KBM-7 (cell line): ENCODE data around the gene DNAJB14.
"Not testable (repeated sequence)": the region's sequence is repeated elsewhere in the genome, so short reads cannot be mapped to it uniquely, and the experiment has no call there.

Source experiments
- DNase-seq: peaks from one replicate; pipeline ENCODE4 v3.0.0-alpha.2; 2015
- in situ Hi-C: fragments of 300-500 bp; cut with MboI; formaldehyde crosslinking; loops from 2 replicates; pipeline ENCODE4 v1.14.3; 2020; ENCODE audit warnings: low sequenced_read_pairs, low pct_unique_long_range_greater_than_20kb, mixed read lengths

The DNAJB14 gene

DNA sequence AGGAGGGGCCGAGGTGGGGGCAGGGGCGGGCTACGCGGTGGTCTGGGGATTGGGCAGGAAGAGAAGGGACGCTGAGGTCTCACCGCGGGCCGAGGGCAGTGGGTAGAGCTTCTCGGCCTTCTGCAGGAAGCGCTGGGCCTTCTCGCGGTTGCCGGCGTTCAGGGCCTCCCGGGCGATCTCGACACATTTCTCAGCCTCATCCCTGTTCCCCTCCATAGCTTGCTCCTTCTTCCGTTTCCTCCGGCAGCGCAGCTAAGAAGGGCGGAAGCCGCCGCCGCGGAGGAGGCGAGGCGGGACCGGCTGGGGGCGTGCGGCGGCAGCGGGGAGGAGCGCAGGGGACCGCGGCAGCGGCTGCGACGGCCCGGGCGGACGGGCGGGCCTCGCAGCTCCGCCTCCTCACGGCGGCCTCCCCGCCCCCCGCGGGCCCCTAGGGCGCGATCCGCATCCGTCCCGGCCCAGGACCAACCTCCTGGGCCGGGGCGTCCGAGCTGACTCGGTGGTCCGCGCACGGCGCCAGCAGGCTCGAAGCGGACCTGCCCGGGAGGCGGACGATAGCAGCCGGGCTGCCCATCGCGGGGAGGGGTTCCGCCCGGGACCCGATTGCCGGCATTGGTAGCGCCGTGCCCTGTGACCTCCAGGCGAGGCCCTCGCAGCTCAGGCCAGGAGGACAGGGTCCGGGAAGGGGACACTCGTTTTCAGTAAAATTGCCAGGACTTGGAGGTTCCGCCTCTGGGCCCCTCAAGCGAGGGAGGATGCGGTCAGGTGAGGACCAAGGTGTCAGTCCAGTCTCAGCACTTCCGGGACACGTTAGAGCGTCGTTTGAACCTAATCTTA is at the start of gene DNAJB14:
TSS of gene DNAJB14 (minus strand) at position 263 of the 834 bp plus-strand sequence. CDS start at position 216, 47 bp downstream.
- peak; percentile 86 for DNase-seq
- in situ Hi-C loops: no loop called here

DNA sequence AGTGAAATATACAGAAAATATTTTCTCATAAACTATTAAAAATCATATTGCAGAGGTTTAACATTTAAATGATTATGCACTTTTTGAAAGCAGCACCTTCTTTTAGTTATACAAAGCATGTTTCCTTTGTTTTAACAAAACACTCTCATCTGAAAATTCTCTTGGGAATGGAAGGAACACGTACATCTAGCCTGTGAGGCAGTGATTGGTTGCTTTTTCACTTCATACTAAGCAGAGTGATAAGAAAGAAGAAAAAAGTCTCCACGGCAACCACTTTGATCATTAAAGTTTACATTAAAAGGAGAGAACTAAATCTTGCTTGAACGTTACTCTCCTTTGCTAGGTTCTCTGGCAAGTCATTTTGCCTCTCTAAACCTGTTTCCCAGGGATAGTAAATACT is 45.3 kb upstream of the DNAJB14 start:
- in situ Hi-C loops: no loop called here
- DNase-seq: no peak

DNA sequence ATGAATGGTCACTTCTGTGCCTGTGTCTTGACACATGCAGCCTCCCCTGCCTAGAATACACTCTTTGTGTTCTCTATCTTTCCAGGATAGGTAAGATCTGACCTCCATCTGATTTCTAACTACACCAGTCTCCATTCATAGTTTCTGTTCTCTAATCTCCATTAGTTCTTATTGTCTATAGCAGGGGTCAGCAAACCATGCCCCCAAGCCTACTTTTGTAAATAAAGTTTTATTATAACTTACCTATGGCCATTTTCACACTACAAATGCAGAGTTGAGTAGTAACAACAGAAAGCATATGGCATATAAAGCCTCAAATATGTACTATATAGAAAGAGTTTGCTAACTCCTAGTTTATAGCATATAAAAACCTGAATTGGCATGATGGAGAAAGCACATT is 41.3 kb upstream of the DNAJB14 start:
- in situ Hi-C loops: no loop called here
- no peak for DNase-seq

DNA sequence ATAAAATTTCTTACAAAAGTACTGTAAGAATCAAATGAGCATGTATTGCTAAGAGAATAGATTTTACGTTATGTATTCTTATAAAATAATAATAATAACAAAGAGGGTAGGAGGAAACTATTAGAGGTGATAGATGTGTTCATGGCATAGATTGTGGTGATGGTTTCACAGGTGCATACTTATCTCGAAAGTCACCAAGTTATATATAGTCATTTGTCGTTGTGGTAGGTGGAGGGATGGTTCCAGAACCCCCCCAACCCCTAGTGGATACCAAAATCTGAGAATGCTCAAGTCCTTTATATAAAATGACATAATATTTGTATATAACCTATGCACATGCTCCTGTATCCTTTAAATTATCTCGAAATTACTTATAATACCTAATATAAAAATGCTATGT is 40.4 kb upstream of the DNAJB14 start:
- in situ Hi-C loops: no loop called here
- DNase-seq: no peak

DNA sequence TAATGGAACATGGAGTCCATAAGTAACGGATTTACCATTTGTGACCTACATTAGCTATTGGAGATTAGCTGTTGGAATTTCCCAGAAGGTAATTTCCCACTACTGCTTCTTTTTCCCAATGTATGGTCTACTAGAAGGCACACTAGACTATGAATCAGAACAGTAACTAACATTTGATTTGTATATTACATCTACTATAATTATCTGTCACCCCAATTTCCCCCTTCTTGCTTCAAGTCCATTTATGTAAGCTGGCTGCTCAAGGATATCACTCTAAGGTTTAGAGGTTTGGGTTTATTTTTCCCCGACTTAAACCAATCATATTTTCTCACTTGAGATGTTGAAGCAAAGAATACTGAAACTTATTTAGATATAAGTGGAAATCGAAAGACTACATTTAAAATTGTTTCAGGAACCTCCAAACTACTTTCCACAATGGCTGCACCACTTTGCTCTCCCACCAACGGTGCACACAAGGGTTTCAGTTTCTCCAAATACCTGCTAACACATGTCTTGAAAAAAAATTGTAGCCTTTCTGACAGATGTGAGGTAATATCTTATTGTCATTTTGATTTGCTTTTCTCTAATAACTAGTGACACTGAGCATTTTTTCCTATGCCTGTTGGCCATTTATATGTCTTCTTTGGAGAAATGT is 37.0 kb upstream of the DNAJB14 start:
- in situ Hi-C loops: no loop called here
- no peak for DNase-seq

DNA sequence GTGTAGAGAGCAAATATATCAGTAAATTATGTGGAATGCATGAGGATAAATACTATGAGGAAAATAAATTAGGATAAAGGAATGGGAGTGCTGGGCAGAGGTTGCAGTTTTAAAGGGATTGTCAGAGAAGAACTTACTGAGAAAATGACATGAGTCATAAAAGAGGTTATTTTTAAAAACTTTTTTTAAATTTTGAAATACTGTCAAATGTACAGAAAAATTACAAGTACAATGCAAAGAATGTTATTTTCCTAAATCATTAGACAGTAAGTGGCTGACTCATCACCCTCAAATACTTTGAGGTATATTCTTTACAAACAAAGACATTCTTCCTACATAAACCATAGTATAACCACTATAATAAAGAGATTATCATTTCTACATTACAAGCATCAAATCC is 33.5 kb upstream of the DNAJB14 start:
- in situ Hi-C loops: no loop called here
- DNase-seq: no peak

DNA sequence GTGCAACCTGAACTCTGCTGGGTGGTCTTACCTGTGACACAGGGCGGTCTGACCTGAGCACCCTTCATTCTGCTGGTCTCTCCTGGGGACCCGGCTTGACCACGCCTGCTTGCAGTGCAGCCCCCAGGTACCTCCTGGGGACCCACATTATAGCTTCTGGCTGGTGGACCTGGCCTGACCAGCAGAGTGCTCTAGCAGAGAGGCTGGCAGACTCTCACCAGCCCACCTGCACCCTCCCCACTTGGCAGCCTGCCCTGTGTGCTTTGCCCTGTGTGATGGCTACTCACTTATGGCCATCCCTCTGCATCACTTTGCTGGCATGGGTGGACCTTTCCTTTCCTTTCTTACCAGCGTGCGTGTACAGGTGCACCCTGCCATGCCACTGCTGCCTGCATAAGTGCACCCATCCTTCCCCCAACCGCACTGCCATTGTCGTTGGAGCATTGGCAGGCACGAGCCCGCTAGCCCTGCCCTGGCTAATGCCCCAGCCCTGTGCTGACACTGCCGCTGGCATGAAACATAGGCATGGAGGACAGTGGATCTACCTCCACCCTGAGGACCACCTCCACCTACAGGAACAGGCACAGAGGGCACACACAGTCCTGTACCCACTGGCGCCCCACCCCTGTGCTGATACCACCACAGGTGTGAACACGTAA is 25.2 kb upstream of the DNAJB14 start:
- DNase-seq: no peak
- in situ Hi-C loops: no loop called here

DNA sequence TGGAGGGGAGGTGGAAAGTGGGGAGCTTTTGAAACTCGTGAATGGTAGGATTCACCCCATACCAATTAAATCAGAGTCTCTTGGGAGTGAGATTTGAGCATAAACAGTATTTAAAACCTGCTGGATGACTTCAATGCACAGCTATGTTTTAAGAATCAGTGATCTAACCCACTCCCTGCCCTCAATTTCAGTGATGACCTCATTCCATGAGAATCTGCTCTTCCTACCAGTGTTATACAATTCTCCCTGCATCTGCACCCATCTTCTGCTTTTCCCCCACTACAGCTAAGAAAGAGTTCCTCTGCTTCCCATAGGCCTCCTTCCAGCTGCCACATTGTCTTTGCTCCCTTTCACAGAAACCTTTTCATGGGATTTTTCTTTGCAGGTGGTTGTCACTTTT is 21.9 kb upstream of the DNAJB14 start:
- in situ Hi-C loops: no loop called here
- no peak for DNase-seq

DNA sequence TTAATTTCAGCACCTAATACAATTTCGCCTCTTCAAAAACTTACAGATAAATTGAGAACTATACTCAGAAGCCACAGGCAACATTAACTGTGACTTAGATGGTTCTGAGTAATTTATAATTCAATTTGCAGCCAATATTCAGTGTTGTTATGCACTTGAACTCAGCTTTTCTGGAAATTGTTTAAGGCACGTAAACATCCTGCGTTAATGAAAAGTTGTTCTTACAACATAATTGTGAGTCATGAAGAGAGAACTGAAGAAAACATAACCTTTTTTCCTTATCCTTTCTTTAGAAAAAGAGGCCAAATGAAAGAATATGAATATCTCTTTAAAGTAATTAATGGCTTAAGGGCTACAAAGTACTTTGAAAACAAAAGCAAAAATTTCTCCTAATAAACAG is 20.3 kb upstream of the DNAJB14 start:
- in situ Hi-C loops: no loop called here
- no peak for DNase-seq

DNA sequence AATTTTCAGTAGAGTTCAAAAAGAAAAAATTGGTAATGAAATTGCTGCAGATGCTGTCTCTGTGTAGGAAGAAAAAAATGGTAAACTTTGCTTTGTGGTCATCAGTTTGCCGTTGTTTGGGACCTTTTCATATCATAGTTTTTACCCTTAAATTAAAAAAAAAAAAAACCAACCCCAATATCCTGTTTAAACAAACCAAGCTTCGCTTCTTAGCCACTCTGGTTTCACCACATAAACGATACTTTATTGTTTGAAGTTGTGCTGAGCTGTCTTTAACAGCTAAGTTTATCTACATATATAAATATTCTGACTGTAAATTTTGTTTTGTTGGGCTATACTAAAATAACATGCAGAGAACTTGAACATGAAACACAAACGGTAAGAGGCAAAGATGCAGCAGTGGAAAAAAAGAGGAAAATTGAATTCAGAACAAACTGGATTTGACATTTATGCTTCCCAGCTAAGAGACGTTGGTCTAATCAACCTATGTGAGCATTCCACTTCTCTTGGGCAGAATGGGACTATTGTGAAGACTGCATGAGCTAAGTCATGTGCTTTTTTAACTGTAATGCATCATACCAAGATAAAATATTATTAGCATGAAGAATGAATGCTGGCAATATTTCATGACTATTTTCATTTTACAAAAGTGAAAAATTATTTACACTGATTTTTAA is 19.4 kb upstream of the DNAJB14 start:
- DNase-seq: no peak
- in situ Hi-C loops: no loop called here

DNA sequence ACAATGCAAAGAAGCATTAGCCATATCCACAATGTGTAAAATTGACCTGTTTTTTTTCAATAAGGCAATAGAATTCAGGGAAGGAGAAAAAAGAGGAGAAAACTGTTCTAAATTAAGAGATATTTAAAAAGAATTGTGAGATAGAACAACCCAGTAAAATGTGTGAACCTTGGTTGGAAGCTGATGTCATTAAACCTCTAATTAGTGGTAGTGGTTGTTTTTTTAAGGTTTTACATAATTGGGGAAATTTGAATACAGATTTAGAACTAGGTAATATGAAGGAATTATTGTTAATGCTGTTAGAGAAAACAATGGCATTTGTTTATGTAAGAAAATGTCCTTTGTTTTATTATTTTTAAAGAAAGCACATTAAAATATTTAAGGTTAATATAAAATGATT is 18.8 kb upstream of the DNAJB14 start:
- in situ Hi-C loops: no loop called here
- DNase-seq: no peak

DNA sequence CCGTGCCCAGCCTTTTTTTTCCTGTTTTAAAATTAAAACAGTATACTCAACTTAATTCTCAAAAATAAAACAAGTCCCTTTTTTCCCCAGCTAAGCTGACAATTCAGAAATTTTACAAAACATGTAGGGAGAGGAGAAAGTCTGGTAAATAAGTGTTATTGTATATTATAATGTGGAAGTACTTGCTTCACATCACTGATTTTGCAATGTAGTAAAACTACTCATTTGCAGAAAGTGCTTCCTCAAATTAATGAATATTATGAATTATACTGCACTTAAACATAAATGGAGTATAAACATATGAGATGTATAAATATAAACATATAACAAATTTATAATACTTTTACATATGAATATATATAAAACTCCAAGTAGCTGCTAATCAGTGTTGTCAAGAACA is 15.3 kb upstream of the DNAJB14 start:
- no peak for DNase-seq
- in situ Hi-C loops: no loop called here

DNA sequence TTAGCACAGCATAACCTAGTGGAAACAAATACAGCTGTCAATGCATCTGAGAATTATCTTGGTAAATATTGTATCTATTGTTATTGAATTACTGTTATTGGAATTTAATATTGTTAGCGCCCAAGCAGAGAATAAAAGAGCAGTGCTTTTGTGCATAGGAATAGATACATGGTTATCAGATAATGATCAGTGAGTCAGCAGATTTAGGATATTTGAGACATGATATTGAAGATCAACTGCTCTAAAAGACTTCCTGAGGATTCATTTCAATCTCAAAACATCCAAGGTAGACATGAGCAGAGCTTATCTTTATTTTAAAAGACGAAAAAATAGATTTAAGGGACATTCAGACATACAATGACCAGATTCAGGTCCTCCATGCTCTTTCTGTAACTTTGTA is 14.2 kb upstream of the DNAJB14 start:
- no peak for DNase-seq
- in situ Hi-C loops: no loop called here

DNA sequence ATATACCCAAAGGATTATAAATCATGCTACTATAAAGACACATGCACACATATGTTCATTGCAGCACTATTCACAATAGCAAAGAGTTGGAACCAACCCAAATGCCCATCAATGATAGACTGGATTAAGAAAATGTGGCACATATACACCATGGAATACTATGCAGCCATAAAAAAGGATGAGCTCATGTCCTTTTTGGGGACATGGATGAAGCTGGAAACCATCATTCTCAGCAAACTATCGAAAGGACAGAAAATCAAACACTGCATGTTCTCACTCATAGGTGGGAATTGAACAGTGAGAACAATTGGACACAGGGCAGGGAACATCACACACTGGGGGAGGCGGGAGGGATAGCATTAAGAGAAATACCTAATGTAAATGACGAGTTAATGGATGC is 11.8 kb upstream of the DNAJB14 start:
- in situ Hi-C loops, DNase-seq: not testable (repeated sequence)

DNA sequence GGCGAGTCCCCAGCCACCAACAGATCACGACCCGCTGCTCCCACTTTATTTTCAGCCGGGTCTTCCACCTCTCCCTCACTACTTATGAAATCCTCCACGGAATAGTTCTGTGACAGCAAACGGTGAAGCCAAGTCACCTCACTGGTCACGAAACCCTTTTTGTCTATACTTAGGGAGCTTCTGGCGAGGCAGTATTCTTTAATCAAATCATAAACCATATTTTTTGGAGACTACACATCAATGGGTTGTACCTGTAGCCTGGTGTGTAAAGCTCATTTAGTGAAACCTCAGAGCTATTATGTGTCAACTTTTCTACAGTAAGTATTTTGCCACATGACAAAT is 4.5 kb upstream of the DNAJB14 start:
- DNase-seq: no peak
- in situ Hi-C loops: no loop called here

DNA sequence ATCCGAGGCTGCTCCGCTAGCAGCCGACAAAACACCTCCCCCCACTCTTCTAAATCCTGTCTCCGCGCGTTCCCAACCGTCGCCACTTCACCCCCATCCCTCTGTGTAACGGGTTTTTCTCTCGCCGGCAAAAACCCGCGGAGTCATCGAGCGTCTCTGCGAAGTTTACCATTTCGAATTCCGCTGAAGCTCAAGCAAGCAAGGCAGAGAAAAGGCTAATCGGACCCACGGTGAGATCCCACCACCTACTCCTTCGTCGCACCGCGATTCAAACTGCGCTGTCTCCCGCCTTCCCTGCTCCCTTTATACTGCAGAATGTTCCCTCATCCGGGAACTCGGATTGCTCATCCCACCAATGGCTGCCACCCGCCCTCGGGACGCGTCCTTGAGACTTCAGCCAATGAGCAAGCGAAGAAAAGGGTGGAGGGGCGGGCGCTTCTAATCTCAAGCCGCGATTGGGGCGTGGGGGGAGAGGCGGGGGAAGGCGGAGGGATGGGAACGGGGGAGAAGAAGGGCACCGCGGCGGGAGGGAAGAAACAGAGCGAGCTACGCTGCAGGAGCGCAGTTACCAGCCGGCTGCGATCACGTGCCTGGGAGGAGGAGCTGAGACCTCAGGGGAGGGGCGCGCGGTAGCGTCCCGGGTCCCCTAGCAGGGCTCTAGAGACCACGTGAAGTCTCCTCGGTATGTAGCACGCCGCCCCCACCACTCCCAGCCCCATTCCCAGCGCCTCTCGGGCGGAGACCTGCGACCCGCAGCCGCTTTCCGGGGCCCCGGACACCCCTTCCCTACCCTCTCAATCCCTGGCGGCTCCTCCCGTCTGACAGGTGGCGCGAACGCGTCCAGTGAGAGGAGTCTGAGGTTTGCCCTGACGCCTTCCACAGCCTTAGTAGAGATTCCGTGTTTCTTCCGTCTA is 3.8 kb upstream of the DNAJB14 start, which contains the start of gene H2AZ1:
TSS of gene H2AZ1 (minus strand) at position 277 of the 914 bp plus-strand sequence. CDS start at position 172, 105 bp downstream.
- DNase-seq: peak; percentile 95
- in situ Hi-C loops: no loop called here

DNA sequence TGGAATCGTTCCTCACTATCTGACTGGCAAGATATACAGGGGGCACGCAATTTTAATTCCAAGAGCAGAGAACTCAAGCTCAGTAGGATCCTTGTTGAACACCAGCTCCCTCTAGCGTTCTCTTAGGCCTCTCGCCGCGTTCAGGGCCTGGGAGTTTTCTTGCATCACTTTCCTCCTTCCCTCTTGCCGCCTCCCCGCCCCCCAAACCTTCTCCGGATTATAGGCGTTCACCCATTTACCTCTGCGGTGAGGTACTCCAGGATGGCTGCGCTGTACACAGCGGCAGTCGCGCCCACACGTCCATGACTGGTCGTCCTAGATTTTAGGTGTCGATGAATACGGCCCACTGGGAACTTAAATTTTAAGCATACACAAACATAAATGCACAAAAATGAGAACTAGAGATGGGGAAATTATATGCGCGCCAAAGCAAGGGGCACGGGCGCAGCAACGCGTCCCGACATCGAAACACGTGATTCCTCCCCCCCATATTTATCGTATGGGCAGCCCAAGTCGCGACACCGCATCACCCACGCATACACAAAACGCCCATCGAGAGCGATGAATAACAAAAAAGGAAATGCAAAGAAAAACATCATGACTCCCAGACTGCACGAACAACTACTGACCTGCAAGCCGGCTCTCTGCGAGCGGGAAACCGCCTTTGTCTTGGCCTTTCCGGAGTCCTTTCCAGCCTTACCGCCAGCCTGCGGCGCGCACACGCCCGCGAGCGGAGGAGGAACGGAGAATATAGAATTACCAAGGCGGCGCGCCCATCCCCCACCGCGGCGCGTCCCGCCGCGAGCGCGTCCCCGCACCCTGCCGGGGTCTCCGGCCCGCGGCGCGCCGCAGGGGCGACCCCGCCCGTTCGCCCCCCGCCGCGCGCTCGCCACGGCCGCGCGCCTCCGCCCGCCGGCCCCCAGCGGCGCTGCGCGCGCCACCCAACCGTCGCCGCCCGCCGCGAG is 2.9 kb upstream of the DNAJB14 start:
- in situ Hi-C loops: no loop called here
- DNase-seq: peak; percentile 98

DNA sequence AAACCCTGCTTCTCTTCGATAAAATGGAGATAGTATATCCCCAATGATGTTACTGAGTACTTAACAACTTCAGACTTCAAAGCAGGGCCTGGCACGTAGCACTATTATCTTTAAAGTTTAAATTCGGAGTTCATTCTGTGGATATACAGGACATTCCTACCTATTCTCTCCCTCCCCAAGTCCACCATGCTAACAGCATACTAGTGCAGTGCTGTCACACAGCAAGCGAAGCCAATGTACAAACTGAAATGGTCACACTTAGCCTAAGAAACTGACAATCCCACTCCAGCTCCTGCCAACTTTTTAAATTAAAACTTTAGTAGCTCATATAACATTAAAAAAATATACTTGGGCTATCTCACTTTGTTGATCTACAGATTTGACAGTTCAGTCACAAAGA is 1.2 kb upstream of the DNAJB14 start:
- DNase-seq: no peak

More for the DNA sequence above, 1.2 kb upstream of the DNAJB14 start:
- in situ Hi-C loops: no loop called here
